HG03442 (cell line): Measurements from ENCODE around the gene CFAP70.
"Not testable (repeated sequence)": the region's sequence is repeated elsewhere in the genome, so short reads cannot be mapped to it uniquely, and the experiment has no call there.

Source experiments
- ATAC-seq: cut with Tn5 transposase; IDR thresholded peaks from one replicate; pipeline ENCODE4 v1.9.1; 2021; ENCODE audit warnings: mild to moderate bottlenecking, moderate library complexity; ENCODE audit not compliant: unreplicated experiment

The CFAP70 gene

GRCh38 chr10:73258612-73259011, 100.1 kb downstream of the CFAP70 start:
- ATAC-seq = not testable (repeated sequence)

GRCh38 chr10:73253225-73253555, 105.5 kb downstream of the CFAP70 start:
- no peak for ATAC-seq

DNA sequence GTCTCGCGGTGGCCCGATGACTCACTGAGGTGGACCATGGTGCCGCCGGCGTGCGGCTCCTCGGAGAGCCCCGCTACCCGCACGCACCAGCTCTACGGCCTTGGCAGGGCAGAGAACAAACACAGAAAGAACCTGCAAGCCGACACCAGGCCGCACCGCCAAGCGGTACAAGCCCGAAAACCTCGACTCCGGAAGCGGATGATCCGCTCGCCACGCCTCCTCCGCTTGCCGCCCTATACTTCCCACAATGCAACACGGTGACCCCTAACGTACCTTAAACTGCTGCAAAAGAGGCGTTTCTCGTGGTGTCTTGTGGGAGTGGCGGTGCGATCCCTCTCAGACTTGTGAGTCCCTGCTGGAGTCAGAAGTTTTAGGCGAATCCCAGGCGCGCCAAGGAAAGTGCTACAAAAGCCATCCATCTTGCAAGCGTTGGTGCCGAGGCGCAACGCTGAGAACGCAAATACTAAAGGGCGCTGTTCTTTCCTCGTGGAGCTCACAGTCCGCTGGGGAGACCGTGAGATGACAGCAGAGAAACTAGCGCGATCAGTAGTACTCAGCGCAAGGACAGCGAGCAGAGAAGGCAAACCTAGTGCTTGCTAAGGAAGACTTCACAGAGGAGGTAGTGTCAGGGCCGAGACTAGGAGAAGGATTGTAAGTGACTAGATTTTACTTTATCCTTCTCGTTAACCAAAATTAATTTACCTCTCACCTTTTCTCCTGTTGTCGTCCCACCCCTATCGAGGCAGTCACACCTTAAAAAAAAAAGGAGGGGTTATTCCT, 106.0 kb downstream of the CFAP70 start, which contains the start of gene MRPS16:
Gene MRPS16 (minus strand): TSS at position 200 of the 780 bp plus-strand sequence. CDS start 162 bp downstream, at position 38.
- peak; percentile 78 for ATAC-seq

GRCh38 chr10:73251683-73252444, 106.8 kb downstream of the CFAP70 start:
- ATAC-seq = no peak

DNA sequence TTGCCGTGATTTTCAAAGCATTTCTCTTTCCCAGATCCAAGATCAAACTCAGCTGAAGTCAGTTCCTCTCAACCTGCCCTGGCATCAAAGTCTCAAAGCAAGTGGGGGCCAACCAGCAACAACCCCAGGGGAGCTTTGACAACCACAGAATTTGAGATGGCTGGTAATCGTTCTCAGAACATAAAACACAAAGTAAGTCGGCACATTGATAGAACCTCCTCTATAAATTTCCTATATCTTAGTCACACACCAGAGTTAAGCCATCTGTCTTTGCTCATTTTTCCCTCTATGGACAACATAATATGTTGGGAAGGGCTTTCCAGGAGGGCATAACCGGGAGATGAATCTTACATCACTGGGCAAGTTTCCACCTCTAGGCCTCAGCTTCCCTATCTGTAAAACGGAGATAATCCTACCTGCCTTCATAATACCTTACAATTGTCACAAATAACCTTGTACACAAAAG, 110.4 kb downstream of the CFAP70 start:
- ATAC-seq = no peak

- ATAC-seq = no peak
These were observed 111.0 kb downstream of the CFAP70 start for GRCh38 chr10:73247509-73248258.

- peak; percentile 81 for ATAC-seq
These were observed 111.8 kb downstream of the CFAP70 start, which contains the start of gene DNAJC9 for GRCh38 chr10:73246646-73247508. DNAJC9 (minus strand) TSS chr10:73247255; CDS start chr10:73247189, 66 bp downstream.

GRCh38 chr10:73246322-73246645, 112.4 kb downstream of the CFAP70 start:
- ATAC-seq = no peak

DNA sequence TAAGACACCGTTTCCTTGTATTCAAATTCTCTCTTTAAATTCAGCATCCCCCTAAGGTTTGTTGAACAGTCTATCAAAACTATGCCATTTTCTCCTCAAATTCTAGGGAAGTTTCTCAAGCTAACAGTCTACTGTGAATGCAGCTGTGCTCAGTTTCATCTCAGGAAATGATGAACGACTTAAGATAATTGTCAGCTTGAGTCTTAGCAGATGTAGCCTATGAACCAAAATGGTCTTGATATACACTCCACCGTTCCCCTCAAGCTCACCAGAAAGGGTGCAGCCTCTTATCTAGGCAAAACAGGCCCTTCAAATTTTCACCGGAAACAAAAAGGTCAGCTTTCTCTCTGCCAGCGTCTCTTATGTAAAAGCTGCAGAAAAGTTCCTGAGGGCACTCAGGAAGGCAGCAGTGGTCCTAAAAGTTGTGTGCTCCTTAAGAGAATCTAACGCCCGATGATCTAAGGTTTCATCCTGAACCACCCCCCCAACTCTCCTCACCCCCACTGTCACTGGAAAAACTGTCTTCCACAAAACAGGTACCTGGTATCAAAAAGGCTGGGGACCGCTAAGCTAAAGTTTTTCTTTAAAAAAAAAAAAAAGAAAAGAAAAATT, 113.7 kb downstream of the CFAP70 start:
- no peak for ATAC-seq

DNA sequence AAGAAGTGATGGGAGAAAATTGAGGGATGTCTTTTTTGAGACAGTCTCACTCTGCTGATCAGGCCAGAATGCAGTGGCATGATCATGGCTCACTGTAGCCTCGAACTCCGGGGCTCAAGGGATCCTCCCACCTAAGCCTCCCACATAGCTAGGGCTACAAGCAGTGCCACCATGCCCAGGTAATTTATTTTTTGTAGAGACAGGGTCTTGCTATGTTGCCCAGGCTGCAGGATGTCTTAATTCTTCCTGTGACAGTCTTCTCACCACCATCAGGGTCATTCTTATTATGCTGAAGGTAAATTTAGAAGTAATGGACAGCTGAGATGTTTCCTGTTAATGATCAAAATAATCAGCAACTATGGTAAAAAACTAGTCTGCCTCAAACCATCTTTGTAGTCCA, 118.8 kb downstream of the CFAP70 start:
- no peak for ATAC-seq

DNA sequence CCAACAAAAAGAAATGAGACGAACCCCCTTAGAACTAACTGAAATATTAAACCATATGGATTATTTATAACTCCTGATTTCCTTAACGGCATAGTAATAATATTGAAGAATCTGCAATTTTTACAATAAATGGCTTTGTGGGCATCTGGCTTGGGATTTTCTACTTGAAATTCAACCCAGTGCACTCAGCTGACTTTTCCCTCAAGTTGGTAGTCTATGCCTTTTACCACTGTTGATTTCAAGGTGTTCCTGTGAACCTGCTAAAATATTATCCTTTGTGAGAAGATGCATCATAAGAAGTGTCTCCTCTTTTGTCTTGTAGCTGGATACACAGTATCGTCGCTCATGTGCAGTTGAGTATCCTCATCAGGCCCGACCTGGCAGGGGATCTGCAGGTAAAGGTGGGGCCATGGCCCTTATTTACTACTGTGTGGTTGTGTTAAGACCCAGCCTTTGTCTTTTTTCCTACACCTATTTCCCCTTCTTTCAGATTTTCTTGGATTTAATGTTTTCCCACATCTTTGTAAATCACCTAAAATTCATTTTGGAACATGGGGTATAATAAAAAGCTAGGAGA, 119.6 kb downstream of the CFAP70 start:
- ATAC-seq = no peak

DNA sequence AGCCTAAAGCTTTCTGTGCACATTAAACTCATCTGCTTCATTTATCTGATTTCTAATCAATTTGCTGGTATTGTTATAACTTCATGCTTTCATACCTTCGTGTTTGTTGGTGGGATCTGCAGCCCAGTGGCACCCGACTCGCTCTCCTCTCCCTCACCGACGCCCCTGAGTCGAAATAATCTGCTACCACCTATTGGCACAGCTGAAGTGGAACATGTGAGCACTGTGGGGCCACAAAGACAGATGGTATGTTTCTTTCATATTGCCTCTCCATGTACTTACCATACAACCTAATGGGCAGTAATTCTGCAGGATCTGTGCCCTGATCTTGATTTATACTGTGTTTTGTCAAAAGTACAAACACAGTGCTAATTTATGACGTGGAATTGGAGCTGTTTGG, 124.0 kb downstream of the CFAP70 start:
- ATAC-seq = no peak

GRCh38 chr10:73233883-73234282, 124.8 kb downstream of the CFAP70 start:
- no peak for ATAC-seq

DNA sequence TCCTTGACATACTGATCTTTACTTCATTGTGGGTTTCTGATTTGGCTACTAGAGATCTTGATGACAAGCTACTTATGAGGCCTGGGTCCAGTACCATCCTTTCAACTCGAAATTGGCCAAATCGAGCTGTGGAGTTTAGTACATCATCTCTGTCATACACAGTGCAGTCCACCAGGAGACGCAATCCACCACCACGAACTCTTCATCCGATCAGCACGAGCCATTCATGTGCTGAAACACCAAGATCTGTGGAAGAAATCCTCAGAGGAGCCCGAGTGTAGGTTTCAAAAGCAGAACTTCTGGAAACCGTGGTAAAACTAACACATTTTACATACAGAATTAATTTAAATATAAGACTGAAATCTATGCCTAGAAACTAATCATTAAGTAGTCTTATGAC, 125.8 kb downstream of the CFAP70 start:
- no peak for ATAC-seq

DNA sequence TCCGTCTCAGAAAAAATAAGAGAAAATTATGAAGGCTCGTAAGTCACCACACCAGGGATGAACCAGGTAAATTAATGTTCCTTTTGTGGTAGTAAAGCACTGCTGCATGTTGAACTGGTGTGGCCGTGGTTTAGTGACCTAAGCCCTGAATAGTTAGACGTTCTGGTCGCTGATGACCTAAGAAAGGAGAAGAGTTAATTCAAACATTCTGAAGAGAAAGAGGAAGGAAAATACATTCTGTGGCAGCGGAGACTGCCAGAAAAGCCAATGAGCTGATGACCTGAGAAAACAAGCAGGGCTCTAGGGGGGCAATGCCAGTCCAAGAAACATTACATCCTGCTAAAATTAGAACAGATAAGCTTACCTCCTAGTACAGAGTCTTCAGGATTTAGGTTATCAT, 129.1 kb downstream of the CFAP70 start:
- no peak for ATAC-seq

DNA sequence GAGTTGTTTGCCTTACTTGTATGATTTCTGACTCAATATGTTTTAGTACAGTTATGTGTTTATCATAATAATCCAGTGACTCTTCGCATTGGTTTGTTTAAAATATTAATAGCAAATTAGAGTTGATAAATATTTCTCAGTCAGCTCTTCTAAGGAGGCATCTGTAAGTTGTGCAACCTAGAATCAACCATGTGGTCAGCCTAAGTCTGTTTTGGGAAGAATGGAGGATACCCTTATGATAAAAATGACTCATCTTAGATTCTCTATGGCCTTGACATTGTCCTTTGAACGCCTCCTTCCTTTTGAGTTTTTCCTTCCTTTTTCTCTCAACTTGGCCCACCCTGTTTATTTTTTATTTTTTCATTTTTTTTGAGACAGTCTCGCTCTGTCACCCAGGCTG, 130.4 kb downstream of the CFAP70 start:
- ATAC-seq = no peak

DNA sequence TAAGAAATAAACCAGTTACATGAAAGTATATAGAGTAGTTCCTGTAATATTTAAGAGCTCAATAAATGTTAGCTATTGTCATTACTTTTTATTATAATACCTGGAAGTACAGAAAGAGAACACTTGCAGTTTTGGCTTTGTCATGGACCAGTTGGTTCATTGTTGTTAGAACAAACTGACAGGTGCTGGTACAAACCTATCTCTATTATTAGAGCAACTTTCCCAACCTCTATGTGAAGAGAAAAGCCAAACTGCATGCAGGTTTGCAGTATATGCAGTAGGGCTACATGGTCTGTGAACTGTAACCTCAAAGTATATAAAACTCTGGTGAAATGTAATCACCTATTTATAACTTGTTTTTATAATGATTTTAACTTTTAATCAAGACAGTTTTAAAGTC, 132.0 kb downstream of the CFAP70 start:
- no peak for ATAC-seq

GRCh38 chr10:73225518-73225917, 133.1 kb downstream of the CFAP70 start:
- no peak for ATAC-seq

DNA sequence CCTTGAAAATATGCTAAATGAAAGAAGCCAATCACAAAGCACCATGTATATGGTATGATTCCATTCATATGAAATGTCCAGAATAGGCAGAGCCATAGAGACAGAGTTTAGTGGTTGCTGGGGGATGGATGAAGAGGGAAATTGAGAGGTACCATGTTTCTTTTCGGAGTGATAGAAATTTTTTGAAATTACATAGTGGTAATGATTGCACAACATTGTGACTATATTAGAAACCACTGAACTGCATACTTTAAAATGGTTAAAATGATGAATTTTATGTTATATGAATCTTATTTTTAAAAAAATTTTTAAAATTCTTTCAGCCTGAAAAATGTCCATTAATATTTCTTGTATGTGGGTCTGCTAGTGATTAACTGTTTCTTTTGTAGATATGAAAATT, 137.7 kb downstream of the CFAP70 start:
- ATAC-seq = no peak

- ATAC-seq = no peak
These were observed 139.3 kb downstream of the CFAP70 start for GRCh38 chr10:73219384-73219783.
